ENCODE data around the gene NSMCE4A.
"Not testable (repeated sequence)": the region's sequence is repeated elsewhere in the genome, so short reads cannot be mapped to it uniquely, and the experiment has no call there.

Gene NSMCE4A

DNA sequence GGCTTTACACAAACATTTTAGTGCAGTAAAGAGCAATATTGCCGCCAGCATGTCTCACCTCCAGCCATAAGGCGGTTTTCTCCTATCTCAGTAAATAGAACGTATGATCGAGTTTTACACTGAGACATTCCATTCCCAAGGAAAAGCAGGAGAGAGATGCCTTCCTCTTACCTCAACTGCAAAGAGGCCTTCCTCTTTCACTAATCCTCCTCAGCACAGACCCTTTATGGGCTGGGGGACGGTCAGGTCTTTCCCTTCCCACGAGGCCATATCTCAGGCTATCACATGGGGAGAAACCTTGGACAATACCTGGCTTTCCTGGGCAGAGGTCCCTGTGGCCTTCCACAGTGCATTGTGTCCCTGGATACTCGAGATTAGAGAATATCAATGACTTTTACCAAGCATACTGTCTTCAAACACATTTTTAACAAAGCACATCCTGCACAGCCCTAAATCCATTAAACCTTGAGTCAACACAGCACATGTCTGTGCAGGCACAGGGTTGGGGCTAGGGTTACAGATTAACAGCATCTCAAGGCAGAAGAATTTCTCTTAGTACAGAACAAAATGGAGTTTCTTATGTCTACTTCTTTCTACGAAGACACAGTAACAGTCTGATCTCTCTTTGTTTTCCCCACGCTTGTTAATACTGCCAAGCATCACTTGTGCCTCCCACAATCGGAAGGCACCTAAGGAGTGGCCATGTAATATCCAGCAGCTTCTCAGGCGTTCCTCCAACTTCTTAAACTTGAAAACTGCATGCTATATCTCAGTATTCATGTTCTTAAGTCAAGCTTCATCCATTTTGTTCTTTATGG lies 44.5 kb downstream of the NSMCE4A start:
- DNase-seq, result not testable (repeated sequence)

DNA sequence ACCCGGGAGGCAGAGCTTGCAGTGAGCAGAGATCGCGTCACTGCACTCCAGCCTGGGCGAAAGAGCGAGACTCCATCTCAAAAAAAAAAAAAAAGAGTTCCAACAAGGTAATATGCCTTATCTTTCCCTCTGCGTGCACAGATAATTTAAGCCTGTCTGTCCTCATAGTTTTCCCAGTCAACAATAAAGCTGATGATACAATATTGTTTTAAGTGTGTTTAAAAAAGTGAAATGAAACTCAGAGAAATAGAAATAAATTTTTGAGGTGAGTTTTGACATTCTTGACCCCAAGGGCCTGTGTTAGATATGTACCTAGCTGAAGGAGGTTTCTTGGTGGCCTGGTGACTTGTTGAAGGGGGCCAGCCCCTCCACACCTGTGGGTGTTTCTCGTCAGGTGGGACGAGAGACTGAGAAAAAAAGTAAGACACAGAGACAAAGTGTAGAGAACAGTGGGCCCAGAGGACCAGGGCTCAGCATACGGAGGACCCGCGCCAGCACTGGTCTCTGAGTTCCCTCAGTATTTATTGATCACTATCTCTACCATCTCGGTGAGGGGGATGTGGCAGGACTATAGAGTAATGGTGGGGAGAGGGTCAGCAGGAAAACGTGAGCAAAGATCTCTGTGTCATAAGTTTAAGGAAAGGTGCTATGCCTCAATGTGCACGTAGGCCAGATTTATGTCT lies 45.3 kb downstream of the NSMCE4A start:
- not testable (repeated sequence) for DNase-seq

DNA sequence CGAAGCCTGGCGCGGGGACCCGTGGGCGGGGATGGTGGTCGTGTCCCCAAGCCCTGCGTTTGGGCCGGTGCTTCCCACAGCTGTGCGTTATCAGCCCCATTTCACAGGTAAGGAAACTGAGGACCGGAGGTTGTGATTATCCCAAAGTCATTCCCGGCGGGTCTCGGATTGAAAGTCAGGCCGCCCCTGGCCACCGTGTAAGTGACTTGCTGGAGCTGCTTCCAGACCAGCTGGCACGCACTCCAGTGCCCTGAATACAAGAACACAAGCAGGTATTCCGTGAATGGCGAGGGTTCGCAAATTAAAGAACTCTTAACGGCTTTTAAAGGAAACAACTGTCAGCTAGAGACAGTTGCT lies 46.5 kb downstream of the NSMCE4A start:
- DNase-seq, result no peak

DNA sequence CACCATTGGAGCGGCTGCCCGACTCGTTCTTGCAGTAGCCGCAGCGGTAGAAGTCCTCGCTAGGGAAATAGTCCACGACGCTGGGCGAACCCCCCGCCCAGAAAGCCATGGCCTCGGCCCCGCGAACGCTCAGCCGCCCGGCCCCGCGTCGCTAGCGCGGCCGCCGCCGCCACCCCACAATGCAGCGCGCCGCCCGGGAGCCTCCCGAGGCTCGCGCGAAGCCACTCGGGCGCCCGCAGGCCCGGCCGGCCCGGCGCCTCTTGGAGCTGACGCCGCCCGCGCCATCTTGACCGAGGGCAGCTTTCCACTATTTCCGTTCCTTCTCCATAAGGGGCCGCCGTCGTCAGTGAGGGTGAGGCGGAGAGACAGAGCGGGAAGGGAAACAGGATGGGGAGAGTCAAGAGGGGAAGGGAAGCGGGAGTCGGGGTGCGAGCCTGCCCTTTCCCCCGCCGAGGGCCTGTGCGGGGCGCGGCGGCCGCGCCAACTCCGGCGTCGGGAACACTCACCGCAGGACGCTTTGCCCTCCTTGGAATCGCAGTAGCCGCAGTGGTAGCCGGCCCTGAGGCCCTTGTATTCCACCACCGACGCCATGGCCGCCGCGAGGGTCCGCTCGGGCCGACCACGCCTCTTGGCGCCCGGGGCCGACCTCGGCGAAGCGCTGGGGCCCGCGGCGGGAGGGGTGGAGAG lies 47.0 kb downstream of the NSMCE4A start, which contains the start of gene ATE1:
ATE1 (minus strand) TSS at position 191 of the 687 bp plus-strand sequence; CDS start at position 109, 82 bp downstream.
- peak; percentile 90 for DNase-seq

DNA sequence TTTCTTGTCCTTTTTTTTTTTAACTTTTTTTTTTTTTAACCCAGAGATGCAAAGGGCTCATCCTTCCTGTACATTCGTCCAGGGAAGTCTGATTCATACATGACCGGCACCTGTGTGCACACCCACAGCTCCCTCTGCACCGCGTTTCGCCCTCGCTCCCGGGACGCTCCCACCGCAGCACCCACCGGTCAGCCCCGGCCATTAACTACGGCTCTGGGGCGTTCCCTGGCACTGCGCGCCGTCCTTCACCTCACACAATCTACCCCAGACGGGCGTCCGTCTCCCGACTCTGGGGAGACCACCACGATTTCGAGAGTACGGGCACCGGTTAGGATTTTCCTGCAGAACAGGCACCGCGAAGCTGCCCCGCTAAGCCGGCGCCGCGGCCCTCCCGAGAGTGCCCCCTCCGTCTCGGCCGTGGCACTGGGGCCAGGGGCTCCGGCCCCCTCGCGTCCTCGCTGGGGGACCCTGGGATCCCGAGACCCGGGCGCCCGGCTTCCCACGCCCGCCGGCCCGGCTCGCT lies 47.6 kb downstream of the NSMCE4A start:
- peak; percentile 45 for DNase-seq

DNA sequence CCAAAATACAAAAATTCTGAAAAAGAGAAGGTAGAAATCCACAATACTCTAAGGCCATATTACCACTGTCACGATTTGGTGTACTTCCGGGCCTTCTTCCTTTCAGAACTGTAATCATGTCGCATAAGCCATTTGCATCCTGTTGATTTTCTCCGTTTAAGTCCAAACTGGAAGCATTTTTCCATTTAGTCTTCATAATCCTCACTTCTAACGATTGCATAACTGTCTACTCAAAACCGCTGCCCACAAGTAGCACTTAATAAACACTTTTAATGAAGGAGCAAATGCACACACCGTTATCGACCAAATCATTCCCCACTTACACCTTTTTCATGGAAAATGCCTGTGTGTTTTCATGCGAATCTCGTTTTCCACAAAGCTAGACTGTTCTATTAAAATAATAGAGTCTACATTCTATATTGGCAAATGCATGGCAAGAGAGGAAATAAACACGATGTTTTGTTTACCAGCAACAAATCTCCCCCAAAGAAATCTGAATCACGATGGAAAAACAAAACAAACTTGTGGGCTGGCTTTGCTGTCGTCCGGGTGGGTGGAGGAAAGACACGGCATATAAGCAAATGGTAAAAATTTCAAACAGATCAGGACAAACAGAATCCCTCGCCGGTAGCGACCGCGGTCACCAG lies 48.2 kb downstream of the NSMCE4A start:
- peak; percentile 45 for DNase-seq

DNA sequence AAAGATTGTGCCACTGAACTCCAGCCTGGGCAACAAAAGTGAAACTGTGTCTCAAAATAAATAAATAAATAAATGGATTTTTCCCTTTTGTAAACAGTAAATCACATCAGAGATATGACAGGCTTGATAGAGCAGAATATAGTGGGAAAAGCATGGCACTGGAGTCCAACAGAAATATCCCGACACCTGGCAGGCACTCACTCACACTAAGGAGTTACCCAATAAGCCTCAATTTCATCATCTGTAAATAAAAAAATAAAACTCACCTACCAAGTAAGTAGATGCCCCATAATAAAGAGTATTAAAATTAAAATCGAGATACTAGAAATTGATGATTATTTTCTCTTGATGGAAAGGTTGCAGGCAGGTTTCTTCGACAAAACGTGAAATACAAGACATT lies 48.9 kb downstream of the NSMCE4A start:
- DNase-seq, result no peak

DNA sequence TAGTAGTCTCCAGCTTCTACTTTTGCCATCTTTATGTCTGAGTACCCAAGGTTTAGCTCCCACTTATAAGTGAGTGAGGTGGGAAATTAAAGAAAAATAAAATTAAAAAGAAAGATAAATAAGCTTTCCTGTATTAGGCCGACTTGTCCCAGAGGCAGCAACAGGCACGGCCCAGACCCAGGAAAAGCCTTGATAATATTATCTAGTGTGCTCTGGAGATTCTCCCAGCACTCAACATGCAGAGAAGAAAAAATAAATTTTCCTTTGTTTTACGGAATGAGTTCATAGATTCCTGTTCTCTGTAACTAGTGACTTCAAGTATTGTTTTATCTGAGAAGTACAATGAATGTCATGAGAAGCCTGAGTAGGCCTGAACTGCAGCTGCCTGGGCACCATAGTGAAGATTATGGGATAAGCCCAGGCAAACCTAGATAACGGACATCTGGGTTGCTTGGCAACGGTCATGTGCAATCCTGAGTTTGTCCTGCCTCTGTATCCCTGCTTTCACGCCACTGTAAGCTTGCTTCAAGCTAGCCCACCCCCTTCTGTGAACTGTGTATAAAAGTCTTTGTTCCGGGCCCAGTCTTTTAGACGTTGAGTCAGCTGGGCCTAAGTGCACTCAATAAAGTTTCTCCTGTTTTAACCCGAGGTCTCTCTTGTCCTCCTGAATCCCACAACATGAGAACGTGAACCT lies 53.6 kb downstream of the NSMCE4A start:
- DNase-seq, result no peak

DNA sequence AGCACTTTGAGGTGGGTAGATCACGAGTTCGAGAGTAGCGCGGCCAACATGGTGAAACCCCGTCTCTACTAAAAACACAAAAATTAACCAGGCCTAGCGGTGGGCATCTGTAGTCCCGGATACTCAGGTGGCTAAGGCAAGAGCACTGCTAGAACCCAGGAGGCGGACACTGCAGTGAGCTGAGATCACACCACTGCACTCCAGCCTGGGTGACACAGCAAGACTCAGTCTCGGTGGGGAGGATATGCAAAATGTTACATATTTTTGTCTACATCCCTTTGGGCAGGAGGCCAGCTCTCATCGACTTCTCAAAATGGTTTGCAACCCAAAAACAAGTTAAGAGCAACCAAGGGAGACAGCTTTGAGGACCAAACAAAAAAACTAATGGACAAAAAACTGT lies 55.4 kb downstream of the NSMCE4A start:
- DNase-seq, result no peak

DNA sequence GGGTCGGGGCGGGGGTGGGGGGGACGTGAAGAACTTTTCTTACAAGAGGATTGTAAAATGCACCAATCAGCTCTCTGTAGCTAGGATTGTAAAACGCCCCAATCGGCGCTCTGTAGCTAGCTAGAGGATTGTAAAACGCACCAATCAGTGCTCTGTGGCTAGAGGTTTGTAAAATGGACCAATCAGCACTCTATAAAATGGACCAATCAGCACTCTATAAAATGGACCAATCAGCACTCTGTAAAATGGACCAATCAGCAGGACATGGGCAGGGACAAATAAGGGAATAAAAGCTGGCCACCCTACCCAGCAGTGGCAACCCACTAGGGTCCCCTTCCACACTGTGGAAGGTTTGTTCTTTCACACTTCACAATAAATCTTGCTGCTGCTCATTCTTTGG lies 56.2 kb downstream of the NSMCE4A start:
- DNase-seq, result not testable (repeated sequence)

DNA sequence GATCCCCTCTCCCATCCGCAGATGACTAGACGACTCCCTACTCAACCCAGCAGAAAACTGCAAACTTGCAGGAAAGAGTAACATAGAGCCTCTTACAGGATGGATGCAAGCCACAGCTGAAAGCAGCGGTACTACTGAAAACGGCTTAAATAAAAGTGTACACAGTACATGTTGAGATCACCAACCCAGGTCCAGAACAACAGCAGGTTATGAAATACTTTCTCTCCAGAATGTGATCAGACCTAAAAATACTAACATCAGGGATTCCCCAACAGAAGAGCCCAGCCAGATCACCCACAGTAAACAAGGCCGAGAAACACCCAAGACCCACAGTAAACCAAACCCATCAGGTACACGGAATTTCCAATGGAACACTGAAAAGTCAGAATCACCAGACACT lies 60.4 kb downstream of the NSMCE4A start:
- no peak for DNase-seq

DNA sequence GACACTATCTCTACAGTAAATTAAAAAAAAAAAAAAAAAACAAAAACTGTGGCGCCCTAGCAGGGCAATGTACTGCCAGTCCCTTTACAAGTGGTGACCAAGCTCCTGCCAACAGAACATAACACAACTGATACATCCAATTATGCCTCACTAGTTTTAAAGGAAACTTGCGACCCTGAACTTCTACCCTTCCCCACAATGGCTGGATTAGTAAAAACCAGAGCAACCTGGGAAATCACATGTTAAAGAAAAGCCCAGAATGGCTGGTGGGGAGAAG lies 63.7 kb downstream of the NSMCE4A start:
- no peak for DNase-seq

DNA sequence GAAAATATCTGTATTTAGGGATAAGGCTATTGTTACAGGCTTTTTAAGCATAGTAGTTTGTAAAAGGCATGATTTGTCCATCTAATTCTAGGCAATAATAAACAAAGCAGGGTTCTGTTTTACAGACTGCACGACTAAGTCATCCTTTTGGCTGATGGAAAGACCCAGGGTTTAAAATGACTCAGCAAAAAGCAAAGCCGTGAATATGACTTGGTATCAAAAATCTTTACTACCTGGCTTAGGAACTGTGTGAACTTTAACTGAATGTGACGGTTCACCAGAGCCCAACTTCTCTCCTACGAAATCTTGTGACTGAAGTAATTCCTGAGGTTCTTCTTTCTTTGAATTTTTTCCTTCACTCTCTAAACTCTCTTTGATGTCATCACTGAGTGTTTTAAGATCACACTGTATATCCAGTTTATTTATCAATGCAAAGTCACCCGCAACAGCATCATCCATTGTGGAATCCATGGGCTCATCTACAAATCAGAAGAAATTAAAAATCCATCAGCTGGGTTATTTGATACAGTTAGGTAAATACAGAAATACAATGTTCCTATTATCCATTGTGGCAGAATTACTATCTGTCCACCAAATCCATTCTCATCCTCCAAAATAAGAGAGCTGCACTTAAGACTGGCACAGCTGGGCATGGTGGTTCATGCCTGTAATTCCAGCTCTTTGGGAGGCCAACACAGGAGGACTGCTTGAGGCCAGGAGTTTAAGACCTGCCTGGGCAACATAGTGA lies 64.2 kb downstream of the NSMCE4A start:
- no peak for DNase-seq

Measured in NCI-H510A treated with DMSO at 0.1 percent for 48 hours (cell line).